Measurements from ENCODE around the gene NAT9.
A peak's percentile ranks its signal among the peaks of the same experiment; 100 is the strongest.

NAT9 gene

DNA sequence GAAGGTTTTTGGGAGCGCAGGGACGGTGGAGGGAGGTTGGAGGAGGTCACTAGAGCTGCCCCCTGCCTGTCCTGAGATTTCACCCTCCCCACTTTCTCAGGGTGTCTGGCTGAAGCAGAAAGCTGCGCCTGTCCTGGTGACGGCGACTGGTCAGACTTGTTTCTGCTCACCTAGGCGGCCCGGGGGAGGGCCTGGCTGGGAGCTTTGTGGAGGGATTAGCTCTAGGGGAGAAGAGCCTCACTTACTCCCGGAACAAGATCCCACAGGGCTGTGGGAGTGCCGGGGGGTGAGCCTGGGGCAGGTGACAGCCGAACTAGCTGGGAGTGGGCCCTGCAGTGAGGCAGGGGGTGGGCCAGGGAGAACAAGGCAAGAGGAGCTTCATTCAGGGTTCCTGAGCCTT lies 16.2 kb downstream of the NAT9 start:
- DNase-seq, result no peak

DNA sequence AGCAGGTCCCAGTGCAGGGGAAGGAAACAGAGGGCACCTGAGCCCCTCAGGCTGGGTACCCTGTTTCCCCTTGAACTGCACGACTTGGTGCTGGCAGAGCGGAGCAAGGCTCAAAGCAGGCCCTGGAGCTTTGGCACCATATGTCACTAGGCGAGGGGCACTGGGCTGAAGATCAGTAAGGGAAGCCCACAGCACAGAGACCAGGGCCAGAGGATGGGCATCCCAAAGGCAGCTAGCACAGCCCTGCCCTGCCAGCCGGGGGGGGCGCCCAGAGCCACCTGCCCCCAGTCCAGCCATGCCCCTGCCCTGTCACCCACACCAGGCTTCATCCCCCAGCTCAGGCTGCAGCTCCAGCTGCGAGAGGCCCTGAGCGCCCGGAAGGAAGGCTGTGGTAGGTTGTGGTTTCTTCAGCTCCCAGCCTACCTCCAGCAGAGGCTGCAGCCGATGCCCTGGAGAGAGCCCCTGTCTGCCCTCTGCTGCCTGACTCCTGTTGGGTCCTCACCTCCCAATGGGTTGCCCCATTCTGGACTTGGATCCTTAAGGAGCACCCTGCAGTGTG lies 16.8 kb downstream of the NAT9 start:
- no peak for DNase-seq

DNA sequence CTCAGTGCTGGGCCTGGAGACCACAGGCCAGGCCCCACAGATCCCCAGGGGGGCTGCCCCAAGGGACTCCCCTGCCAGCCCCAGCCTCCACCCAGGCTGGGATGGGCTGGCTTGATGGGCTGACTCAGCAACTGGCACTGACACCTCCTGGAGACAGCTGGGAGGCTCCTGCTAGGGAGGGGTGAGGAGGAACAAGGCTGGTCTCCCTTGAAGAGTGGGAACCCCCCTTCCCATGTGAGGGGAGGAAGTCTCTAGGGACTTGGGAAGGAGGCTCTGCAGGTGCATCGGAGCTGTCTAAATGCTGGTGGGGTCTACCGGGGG lies 17.3 kb downstream of the NAT9 start:
- DNase-seq, result peak; percentile 56

DNA sequence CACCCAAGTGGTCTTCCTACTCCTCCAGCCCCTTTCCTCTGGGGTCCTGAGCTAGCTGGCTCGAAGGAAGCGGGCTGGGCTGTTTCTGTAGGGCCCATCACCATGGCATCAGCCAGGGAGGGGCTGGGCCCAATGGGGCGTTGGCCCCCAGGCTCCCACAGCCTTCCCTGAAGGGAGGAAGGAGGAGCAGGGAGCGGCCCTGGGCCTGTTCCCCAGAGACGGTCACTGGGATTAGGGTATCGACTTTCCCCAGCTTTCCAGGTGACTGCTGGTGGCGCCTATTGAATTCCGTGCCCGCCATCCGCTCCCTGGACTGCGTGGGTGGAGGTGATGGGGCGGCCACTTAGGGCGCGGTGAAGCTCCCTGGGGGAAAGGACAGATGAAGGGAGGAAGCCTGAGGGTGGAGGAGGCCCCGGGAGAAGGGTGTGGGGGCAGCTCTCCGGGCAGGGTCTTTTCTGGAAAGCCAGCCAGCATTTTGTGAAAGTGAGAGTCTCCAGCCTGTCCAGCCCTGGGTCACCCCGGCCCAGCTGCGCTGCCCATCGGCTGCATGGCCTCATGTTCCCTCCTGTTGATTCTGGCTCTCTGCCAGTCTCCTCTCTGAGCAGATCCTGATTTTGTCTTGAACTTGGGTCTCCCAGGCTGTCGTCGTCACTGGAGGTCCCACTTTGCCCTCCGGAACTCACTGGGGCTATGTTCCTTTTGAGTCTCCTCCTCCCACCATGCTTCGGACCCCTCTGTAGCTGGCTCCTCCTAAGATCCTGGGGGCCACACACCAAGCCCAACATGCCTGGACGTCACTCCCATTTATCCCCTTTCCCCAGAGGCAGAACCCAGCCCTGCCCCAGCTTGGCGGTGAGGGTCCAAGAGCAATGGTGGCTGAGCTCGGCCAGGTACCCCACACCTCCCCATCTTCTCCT lies 18.0 kb downstream of the NAT9 start:
- DNase-seq, result peak; percentile 27

DNA sequence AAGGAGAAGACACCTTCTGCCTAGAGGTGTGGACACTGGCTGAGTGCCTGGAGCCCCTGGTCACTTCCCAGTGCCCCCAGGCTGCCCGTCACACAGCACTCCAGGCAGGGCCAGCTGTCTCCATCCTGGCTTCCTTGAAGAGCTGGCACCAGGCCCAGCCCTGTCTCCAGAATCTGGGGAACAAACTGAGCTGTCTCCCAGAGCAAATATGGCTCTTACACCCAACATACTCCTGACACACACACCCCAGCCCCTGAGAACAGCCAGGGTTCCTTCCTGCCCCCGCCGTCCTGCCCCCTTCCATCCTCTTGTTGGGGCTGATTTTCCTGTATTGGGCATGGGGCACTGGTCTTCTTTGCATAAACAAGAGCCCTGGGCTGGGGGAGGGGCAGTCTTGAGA lies 18.6 kb downstream of the NAT9 start:
- DNase-seq, result peak; percentile 33

DNA sequence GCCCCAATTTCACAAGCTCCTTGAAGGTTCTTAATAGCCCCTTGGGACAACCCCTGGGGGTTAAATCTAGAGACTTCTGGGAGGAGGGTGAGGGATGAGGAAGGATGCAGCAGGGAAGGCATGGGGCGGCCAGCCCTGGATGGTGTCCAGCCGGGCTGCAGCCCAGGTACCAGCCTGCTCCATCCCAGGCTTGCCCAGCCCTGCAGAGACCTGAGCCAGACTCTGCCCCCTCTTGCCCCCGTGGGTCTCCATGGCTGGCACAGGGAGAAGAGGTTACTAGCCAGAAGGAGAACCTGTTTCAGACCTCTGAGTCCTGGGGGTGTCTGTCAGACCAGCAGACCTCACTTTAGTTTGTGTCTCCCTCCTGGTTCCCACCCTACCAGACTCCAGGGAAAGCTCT lies 19.3 kb downstream of the NAT9 start:
- DNase-seq, result peak; percentile 5

DNA sequence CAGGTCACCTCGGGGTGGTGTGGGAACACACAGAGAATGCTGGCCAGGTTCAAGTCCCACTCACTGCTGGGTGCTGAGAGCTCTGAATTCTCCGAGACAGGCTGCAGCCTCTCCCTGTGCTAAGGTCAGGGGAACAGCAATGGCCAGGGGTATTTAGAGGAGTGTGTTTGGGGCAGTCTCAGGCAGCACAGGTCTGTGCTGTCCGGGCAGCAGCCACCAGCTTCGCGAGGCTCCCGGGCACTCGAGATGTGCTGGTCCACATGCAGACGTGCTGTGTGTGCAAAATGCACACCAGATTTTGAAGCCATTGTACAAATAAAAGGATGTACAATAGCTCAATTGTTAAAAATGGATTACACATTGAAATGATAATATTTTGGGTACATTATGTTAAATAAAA lies 20.6 kb downstream of the NAT9 start:
- no peak for DNase-seq

DNA sequence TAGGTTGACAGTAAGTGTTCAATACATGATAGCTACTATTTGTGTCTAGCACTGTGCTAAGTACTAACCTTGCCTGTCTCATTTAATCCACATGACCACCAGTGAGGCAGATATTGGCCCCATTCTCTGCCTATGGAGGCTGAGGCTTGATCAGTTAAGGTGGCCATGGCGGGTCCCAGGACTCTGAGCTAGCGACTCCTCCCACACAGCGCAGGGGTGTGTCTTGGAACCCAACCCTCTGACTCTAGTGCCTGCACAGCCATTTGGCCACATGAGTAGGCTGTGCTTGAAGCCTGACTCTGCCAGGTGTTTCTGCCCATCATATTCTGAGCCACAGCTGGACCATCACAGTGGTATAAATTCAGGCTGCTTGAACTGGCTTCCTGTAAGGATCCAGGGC lies 21.3 kb downstream of the NAT9 start:
- peak; percentile 12 for DNase-seq

DNA sequence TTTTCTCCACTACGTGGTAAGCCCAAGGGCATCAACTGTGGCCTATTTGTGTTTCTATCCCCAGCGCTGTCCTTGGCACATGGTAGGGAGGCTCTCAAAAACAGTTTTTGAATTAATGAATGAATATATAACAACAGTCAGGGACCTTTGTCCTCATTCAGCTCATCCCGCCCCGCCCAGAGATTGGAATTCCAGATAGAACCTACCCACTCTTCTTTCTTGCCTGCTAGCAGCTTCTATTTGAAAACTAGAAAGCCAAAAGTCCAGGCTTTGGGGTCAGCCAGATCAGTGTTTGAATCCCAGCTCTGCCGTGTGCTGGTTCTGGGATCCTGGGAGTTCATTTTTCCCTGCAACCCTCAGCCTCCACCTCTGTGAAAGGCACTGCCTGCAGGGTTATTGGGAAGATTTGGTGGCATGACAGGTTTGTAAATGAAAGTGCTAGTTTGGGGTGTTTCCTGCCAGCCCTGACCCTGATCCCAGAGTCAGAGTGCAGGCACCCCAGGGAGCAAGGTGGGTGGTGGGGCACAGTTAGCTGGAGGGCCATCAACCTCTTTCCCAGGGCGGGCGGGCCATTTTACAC lies 23.2 kb downstream of the NAT9 start:
- no peak for DNase-seq

DNA sequence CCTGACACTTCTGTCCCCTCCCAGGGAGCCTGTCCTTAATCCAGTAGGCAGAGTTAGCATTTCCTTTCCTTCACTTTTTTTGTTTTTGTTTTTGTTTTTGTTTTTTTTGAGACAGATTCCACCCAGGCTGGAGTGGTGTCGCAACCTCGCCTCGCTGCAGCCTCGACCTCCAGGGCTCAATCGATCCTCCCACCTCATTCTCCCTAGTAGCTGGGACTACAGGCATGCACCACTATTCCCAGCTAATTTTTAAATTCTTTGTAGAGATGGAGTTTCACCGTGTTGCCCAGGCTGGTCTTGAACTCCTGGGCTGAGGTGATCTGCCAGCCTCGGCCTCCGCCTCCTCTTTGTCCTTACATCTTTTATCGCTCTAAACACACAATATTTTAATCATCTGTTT lies 23.7 kb downstream of the NAT9 start:
- DNase-seq, result no peak

DNA sequence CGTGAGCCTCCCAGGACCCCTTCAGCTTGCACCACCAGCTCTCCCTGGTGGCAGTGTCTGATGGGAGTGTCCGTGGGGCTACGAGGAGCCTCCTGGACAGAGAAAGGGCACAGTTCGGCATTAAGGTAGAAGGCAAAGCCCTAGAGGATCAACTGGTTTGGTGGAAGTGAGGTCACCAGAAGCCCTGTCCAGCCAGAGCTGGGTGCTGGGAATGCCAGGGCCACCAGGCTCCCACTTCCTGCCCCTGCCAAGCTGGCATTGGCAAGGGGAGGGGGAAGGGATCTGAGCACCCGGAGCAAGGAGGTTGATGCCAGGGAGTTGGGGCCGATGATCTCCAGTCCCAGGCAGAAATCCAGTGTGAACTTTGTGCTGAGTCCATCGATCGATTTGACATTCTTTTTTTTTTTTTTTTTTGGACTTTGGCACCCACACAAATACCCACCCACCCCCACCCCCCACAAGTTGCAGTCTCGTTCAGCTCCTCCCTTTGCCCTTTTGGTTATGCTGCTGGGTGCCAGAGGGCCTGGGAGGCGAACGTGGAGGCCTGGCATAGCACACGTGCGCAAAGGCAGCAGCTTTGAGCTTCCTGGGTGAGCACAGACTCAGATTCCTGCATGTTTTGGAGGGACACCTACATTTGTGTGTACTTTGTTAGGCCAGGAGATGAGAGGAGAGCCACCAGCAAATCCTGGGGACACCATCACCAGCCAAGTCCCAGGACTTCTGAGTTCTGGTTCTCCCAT lies 25.6 kb downstream of the NAT9 start:
- DNase-seq, result peak; percentile 18

DNA sequence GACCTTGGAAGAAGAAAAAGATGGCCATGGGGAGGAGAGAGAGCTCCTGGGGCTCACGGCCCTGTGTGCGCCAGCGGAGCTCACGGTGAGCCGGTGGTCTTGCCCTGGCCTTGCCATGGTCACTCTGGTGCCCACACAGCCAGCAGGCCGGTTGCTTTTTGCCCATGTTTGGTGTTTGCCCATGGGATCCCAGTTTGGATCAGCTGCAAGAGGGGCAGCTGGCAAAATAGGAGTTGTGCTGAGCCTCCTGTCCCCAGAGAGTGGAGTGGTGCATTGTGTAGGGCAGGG lies 26.2 kb downstream of the NAT9 start:
- no peak for DNase-seq

DNA sequence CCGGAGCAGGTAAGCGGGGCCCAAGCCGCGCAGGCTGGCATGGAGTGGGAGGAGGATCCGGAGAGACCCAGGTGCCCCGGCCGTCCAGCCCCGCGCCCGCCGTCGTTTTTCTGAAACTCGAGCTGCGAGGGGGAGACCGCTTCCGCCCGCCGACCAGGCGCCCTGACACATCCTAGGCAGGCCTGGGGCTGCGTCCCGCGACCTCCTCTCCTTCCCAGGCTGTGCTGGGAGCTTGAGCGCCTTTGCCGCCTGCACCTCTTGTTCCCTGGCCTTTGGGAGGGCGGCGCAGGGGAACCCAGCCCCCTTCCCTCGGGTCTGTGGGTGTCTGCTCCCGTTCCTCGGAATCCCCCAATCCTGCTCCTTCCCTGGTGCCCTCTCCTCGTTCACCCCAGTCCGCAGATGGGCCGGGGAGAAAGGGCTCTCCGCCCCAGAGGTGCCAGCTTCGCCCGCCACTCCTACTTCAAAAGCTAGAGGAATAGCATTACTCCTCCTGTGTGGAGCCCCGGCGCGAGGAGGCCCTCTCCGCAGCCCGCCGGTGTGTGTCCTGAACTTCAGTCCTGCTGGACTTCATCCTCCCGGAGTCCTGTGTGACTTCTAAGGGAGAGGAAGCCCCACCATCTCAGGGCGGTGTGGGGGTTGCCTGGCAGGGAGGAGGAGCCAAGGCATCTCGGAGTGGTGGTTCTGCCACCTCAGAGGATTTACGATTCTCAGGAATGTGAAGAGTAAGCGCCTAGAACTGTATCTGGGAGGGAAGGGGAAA lies 26.7 kb downstream of the NAT9 start:
- DNase-seq, result no peak

DNA sequence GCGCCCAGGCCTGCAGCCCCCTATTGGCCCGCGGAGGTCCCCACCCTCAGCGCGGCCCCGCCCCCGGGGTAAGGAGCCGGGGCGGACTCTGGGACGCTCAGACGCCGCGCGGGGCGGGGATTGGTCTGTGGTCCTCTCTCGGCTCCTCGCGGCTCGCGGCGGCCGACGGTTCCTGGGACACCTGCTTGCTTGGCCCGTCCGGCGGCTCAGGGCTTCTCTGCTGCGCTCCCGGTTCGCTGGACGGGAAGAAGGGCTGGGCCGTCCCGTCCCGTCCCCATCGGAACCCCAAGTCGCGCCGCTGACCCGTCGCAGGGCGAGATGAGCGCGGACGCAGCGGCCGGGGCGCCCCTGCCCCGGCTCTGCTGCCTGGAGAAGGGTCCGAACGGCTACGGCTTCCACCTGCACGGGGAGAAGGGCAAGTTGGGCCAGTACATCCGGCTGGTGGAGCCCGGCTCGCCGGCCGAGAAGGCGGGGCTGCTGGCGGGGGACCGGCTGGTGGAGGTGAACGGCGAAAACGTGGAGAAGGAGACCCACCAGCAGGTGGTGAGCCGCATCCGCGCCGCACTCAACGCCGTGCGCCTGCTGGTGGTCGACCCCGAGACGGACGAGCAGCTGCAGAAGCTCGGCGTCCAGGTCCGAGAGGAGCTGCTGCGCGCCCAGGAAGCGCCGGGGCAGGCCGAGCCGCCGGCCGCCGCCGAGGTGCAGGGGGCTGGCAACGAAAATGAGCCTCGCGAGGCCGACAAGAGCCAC lies 27.4 kb downstream of the NAT9 start, which contains the start of gene NHERF1:
TSS of gene NHERF1 (plus strand) at position 100 of the 750 bp plus-strand sequence. CDS start at position 319, 219 bp downstream.
- peak; percentile 95 for DNase-seq

DNA sequence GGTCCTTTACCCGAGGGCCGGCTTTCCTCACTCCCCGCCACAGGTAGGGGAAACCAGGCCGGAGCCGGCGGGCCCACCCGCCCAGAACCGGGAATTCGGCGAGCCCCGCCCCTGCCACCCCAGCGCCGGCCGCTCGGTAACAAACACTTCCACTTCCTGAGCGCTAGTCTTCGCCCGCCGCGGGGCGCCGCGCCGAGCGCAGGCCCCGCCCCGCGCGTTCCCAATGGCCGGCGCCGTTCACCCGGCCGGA lies 27.9 kb downstream of the NAT9 start:
- no peak for DNase-seq

DNA sequence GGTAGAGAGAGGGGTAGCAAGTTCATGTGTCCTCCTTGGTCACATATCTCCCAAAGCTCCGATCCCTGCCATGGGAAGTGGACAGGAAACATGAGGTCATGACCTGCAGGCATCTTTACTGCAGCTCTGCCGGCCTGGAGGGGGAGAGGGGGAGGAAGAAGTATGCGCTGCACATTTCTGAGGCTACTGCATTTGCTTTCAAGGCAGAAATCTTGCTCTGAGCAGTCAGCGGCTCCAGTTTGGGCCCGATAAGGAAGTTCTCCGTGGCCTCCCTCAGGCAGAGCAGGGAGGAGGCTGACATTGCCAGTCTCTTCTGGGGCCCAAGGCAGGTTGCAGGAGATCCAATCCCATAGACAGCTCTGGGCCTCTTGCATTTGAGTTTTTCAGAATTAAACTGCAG lies 29.2 kb downstream of the NAT9 start:
- DNase-seq, result no peak

DNA sequence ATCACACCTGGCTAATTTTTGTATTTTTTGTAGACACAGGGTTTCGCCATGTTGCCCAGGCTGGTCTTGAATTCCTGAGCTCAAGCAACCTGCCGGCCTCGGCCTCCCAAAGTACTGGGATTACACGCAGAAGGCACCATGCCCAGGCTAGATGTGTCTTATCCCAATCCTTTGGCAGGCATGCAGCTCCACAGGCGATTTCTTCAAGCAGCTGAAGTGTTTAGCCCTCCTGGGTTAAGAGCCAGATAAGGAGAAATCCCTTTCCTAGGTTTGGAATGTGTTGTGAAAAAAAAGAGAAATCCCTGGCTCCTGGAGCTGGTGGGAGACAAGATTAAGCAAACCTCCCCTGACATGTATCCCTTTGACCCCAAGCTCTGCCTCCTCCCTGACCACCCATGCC lies 29.8 kb downstream of the NAT9 start:
- DNase-seq, result no peak

DNA sequence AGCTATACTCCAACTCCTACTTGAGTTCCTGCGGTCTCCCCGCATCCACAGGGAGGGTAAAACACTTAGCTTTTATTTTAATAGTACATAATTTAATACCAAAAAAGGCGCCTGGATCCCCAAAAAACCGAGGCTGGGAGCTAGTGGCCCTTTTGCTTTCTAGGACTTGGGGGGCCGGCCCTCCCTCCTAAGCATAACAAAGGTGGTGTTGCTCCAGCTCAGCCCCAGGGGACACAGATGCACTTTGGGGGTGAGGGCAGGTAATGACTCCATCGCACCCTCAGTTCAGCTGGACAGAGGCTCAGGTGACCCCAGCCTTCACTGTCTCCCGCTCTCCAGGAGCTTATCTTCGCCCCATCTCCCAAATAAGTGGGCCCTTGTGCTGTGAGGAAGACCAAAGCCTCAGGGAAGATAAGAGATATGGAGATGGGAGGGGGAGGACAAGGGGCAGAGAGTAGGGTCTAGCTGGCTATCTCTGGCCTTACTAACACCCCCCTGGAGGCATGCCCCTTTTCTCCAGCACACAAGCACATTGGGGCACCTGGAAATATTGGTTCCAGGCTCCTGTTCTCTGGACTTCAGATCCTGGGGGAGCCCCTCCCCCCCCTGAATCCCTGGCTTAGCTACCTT lies 30.5 kb downstream of the NAT9 start:
- DNase-seq, result no peak

DNA sequence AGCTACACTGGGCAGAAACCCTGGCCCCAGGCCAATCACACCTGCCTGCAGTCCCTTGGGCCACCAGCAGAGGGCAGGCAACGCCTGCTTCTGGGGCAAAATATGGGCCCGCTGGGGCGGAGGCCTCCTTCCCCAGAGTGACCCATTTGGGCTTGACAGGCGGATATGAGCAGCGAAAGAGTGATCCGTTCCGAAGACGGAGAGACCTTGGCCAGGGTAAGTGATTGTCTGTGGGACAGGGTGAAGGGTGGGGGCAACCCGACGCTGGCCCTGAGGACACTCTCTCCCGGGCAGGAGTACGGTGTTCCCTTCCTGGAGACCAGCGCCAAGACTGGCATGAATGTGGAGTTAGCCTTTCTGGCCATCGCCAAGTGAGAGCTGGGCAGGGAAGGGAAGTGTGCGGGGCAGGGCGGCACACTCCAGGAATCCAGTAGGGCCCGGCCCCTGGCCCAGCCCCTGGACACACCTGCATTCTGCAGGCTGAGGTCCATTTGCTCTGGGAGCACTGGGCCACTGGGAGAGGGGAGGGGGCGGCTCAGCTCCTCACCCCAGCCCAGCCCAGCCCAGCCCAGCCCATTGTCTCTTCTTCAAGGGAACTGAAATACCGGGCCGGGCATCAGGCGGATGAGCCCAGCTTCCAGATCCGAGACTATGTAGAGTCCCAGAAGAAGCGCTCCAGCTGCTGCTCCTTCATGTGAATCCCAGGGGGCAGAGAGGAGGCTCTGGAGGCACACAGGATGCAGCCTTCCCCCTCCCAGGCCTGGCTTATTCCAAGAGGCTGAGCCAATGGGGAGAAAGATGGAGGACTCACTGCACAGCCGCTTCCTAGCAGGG lies 31.2 kb downstream of the NAT9 start:
- DNase-seq, result peak; percentile 79

DNA sequence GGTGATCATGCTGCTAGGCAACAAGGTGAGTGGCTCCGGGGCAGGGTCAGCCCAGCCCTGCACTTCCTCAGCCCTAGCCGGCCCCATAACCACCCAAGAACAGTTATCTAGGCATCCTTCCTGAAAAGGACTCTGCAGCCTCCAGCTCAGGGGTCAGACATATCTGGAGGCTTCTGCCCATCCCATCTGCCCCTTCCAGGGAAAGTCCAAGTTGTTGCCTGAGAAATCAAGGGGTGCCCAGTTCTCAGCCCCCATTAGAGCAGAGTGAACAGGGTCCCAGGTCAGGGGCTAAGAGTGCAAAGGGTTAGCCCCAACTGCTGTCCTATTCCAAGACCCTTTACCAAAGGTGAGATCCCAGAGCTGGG lies 31.8 kb downstream of the NAT9 start:
- no peak for DNase-seq

DNA sequence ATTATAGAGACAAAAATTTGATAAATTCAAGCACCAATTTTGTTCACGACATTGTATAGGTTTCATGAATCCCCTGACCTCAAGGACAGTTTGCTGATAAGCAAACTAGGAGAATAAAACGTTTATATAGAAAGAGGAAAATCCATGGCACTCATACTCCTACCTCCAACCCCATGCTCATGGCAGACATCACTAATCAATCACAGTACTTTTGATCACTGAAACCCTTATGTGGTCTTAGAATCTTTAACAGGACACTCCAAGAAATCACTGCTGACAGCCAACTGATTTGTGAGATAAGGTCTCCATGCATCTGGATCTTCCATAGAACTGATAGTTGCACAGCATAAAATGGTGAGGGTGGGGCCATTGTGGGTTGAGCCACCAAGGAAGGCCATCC lies 32.4 kb downstream of the NAT9 start:
- no peak for DNase-seq

All from femur (tissue), 1 donor.